Measurements from ENCODE around the gene ZNF41. TPM values are rescaled to one million over a fixed set of nuclear protein-coding genes. Genes with fewer than 3 reads are reported as not detected.

Gene ZNF41
- total RNA-seq, 1 donor from 2014 or later: 7.6 TPM

GRCh38 chrX:47507153-47507867 lies 24.3 kb upstream of the ZNF41 start:
- no peak overlapping the region for H3K27ac Mint-ChIP-seq (ENCODE audit: unreplicated experiment)
- no peak for DNase-seq
- no peak overlapping the region for H3K4me3 Mint-ChIP-seq (ENCODE audit: unreplicated experiment)
- H3K9me3 Mint-ChIP-seq (ENCODE audit: unreplicated experiment): no peaks in the 10 kb centered on the region
- H3K36me3 Mint-ChIP-seq (ENCODE audit: unreplicated experiment): no peaks in the 10 kb centered on the region
- TF ChIP-seq CTCF (IDR thresholded peaks at IDR 0.05; ENCODE audit: partially characterized antibody, unreplicated experiment): no peak
- H3K27me3 Mint-ChIP-seq (ENCODE audit: unreplicated experiment): no peaks in the 10 kb centered on the region
- H3K4me1 Mint-ChIP-seq (ENCODE audit: low read depth, unreplicated experiment): no peaks in the 10 kb centered on the region

- DNase-seq: no peak
- no peak for TF ChIP-seq CTCF (IDR thresholded peaks at IDR 0.05; ENCODE audit: partially characterized antibody, unreplicated experiment)
- H3K36me3 Mint-ChIP-seq (ENCODE audit: unreplicated experiment): no peaks in the 10 kb centered on the region
- H3K27me3 Mint-ChIP-seq (ENCODE audit: unreplicated experiment): no peaks in the 10 kb centered on the region
- no peak overlapping the region for H3K4me3 Mint-ChIP-seq (ENCODE audit: unreplicated experiment)
- H3K27ac Mint-ChIP-seq (ENCODE audit: unreplicated experiment): no peak overlapping the region
- no peaks in the 10 kb centered on the region for H3K9me3 Mint-ChIP-seq (ENCODE audit: unreplicated experiment)
- peaks cover 9% of the 10 kb centered on the region for H3K4me1 Mint-ChIP-seq (ENCODE audit: low read depth, unreplicated experiment)
These were observed 20.1 kb upstream of the ZNF41 start for GRCh38 chrX:47503151-47503550.

- H3K4me1 Mint-ChIP-seq (ENCODE audit: low read depth, unreplicated experiment): peaks cover 9% of the 10 kb centered on the region
- no peaks in the 10 kb centered on the region for H3K9me3 Mint-ChIP-seq (ENCODE audit: unreplicated experiment)
- no peaks in the 10 kb centered on the region for H3K27me3 Mint-ChIP-seq (ENCODE audit: unreplicated experiment)
- no peak for DNase-seq
- H3K36me3 Mint-ChIP-seq (ENCODE audit: unreplicated experiment): no peaks in the 10 kb centered on the region
- no peak overlapping the region for H3K4me3 Mint-ChIP-seq (ENCODE audit: unreplicated experiment)
- no peak for TF ChIP-seq CTCF (IDR thresholded peaks at IDR 0.05; ENCODE audit: partially characterized antibody, unreplicated experiment)
- H3K27ac Mint-ChIP-seq (ENCODE audit: unreplicated experiment): no peak overlapping the region
These were observed 19.5 kb upstream of the ZNF41 start for GRCh38 chrX:47502316-47503125.

- Mint-ChIP-seq H3K36me3 (ENCODE audit: unreplicated experiment) (no peaks in the 10 kb centered on the region), H3K4me1 (ENCODE audit: low read depth, unreplicated experiment) (peaks cover 9% of the 10 kb centered on the region), H3K27me3 (ENCODE audit: unreplicated experiment) (no peaks in the 10 kb centered on the region), H3K4me3 (ENCODE audit: unreplicated experiment) (no peak overlapping the region), H3K9me3 (ENCODE audit: unreplicated experiment) (no peaks in the 10 kb centered on the region), H3K27ac (ENCODE audit: unreplicated experiment) (no peak overlapping the region)
- no peak for TF ChIP-seq CTCF (IDR thresholded peaks at IDR 0.05; ENCODE audit: partially characterized antibody, unreplicated experiment)
- DNase-seq: no peak
These were observed 18.4 kb upstream of the ZNF41 start for GRCh38 chrX:47501226-47502074.
